GM12874 (cell line): ENCODE measurements around the gene ZNF217.

ENCODE experiments used
- TF ChIP-seq, protein P1 (sequence below): IDR thresholded peaks from 2 replicates; pipeline ENCODE4 v1.5.1; 2011; ENCODE audit warnings: low read depth, mild to moderate bottlenecking, control low read depth, low read length, moderate library complexity; ENCODE audit not compliant: insufficient read depth

The ZNF217 gene

DNA sequence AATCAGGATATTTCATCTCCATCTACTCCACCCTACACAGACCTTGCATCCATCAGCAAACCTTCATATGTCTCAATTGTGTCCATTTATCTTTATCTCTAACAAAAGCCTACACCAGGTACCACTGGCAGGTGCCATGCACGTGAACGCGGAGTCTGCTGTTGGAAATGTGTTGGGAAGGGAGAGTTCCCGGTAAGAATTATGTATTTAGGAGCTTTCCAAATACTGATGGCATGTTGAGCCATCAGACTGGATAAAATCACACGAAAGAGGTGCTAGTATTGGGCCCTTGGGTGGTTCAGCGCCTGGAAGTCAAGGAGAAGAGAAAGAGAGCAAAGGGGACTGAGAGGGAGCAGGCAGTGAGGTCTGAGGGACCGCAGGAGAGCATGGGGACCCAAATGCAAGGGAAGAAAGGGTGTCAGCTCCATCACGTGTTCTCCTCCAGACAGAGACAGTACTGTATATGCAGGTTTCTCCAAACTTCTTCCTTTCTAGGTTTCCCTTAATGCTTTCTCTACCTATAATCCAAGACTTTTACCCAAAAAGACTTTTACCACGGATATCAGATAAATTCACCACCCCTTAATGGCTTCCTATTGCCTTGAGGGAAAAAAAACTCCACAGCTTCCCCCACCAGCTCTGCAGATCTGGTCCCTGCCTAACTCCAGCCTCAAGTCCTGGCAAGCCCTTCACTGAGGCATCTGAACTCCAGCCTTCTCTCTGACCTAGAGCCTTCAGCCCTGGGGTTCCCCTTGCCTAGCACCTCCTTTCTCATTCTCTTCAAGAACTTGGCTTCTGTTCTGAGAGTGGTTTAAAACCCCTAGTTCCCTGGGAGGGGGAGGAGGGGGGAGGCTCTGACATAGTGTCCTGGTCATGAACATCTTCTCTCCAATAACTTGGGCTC, 4.8 kb upstream of the ZNF217 start:
- TF ChIP-seq, protein P1, sequence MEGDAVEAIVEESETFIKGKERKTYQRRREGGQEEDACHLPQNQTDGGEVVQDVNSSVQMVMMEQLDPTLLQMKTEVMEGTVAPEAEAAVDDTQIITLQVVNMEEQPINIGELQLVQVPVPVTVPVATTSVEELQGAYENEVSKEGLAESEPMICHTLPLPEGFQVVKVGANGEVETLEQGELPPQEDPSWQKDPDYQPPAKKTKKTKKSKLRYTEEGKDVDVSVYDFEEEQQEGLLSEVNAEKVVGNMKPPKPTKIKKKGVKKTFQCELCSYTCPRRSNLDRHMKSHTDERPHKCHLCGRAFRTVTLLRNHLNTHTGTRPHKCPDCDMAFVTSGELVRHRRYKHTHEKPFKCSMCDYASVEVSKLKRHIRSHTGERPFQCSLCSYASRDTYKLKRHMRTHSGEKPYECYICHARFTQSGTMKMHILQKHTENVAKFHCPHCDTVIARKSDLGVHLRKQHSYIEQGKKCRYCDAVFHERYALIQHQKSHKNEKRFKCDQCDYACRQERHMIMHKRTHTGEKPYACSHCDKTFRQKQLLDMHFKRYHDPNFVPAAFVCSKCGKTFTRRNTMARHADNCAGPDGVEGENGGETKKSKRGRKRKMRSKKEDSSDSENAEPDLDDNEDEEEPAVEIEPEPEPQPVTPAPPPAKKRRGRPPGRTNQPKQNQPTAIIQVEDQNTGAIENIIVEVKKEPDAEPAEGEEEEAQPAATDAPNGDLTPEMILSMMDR: no peak

DNA sequence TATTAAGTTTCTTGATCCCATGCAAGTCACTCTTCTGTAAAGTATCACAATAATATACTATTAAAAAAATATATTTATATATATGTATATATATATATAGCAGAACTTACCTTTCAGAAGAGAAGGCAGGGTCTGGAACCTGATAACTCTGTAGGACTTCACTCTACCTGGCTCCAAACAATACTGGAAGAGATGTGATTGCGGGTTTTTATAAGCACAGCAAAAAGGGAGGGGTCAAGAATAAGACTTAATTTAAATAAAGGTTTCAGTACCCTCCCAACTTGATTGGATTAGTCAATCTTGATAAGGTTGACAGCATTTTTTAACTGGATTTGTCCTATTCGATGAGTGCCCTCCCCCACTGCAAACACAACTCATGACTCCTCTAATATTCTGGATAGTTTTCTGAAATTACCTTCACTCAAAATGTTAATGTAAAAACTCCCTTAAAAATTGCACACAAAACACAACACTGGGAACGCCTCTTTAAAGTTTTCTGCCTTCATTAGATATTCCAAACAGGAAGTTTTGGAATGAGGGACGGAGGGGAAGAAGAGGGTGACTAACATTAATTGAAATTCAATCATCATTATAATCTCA, 4.0 kb upstream of the ZNF217 start:
- TF ChIP-seq, protein P1: no peak

DNA sequence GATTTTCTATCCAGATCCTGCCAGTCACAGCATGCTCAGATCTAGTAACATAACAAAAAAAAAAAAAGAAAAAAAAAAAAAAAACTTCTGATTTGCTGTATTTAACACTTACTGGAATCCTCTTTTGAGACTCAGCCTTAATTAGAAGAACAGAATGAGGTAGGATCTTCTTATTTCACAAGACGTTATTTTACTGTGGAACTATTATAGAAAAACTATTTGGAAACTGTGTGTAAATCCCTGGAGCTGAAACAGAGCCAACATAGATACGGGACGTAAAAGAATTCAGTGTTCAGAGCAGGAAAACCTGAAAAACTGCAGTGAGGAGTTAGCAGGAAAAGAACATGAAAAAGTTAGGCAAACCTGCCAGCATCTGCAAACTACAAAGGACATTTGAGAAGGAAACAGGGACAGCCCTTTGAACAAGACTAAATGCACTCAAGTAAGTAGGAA, 3.4 kb upstream of the ZNF217 start:
- TF ChIP-seq, protein P1: no peak

DNA sequence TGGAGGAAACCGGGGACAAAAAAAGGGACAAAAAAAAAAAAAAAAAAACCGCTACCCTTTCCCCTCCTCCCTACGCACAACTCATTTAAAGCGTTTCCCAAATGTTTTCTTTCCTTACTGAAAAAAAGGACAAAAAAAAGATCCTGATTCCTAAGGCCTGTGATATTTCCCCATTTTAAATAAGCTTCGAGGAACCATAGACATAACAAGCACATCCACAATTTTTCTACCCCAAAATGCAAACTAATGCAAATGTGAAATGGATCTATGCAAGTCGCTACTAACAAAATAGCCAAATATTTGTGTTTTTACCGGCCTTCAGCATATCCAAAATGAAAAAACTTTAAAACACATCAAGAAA, 1.4 kb upstream of the ZNF217 start:
- TF ChIP-seq, protein P1: no peak

DNA sequence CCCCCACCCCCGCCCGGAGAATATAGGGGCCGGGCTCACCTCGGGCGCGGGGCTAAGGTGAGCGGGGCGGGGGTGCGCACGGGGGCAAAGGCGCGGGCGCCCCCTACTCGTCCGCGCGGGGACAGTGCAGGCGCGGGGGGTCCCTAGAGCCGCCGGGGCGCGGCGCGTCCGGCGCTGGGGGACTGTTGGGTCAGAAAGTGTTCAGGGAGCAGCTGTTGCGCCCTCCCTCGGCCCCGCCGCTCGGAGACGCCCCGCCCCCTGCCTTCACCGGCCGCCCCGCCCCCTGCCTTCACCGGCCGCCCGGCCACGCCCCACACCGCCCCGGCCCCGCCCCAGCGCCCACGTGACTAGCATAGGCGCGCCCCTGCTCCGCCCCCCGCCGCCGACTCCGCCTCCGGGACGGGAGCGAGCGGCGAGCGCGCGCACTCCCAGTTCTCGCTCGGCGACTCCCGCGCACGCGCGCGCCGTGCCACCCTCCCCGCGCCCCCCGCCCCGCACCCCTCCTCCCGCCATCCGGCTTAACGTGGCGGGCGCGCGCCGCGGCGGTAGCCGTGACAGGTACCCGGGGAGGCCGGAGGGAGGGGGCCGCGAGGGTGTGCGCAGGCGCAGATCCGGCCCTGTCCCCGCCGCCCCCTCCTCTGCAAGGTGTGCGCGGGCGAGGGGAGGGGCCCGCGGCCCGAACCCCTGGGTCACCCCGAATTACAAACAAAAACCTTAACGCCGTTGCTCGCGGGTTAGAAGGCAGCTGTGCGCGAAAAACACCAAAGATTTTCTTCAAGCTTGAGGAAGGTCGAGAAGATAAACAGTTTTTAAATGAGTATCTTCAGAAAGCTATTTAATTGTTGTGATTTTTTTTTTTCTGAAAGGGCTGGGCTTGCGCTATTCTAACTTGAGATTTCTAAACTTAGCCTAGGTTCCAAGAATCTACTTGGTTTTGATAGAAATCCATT, 704 bp upstream of the ZNF217 start:
- TF ChIP-seq, protein P1: peak; percentile 57

DNA sequence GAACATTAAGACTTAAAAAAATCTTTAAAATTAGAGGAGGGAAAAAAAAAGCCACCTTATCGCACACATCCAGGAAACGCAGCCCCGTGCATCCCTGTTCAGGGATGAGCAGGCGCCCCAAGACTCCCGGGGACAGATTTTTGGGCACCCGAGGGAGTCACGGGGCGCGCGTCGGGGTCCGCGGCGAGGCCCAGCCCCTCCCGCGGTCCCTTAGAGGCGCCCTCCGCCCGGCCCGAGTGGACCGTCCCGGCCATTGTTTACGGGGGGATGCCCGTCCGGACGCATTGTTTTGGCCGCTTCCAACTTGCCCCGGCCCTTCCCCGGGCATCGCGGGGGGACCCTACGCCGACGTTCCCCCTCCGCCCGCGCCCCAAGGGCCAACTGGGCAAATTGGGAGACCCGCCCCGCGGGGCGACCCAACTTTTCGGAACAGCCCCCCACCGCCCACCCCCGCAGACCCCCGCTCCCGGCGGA, 610 bp downstream of the ZNF217 start:
- TF ChIP-seq, protein P1: no peak
